CD4-positive, CD25-positive, alpha-beta regulatory T cell (primary cell): Measurements from ENCODE around the gene DDX49. TPM values are rescaled to one million over a fixed set of nuclear protein-coding genes. Genes with fewer than 3 reads are reported as not detected.

ENCODE experiments used
- ATAC-seq, 2 donors: fragments of 150-1000 bp; cut with Tn5 transposase; one replicate each; pipeline ENCODE4 v1.10.0; 2021; ENCODE audit warnings: low read depth in 2 of 2, moderate number of reproducible peaks in 2 of 2, moderate library complexity in 1 of 2
- DNase-seq, 3 donors: peaks; one replicate each; pipeline versions ENCODE4 v3.0.0 to v3.0.0-alpha.2; 2012 to 2022; ENCODE audit warnings: mixed read lengths in 1 of 3
- H3K27ac ChIP-seq: one replicate; pipeline ENCODE4 v1.7.0; 2013; ENCODE audit warnings: mild to moderate bottlenecking, low read length; ENCODE audit not compliant: insufficient read depth, poor library complexity, severe bottlenecking
- H3K27me3 ChIP-seq: one replicate; pipeline ENCODE4 v1.7.0; 2013; ENCODE audit warnings: low read length; ENCODE audit not compliant: control insufficient read depth, insufficient read depth
- H3K36me3 ChIP-seq: one replicate; pipeline ENCODE4 v1.7.0; 2013; ENCODE audit warnings: mild to moderate bottlenecking, low read length, moderate library complexity; ENCODE audit not compliant: control insufficient read depth, insufficient read depth
- H3K4me1 ChIP-seq: 2 replicates; pipeline ENCODE4 v1.7.0; 2013; ENCODE audit warnings: mild to moderate bottlenecking, low read length; ENCODE audit not compliant: insufficient read depth, control insufficient read depth, poor library complexity, severe bottlenecking
- H3K4me3 ChIP-seq: one replicate; pipeline ENCODE4 v1.7.0; 2013; ENCODE audit warnings: low read depth, mild to moderate bottlenecking, low read length, moderate library complexity
- H3K9me3 ChIP-seq, 2 experiments: 1 replicate in 1 of 2; 2 replicates in 1 of 2; pipeline ENCODE4 v1.7.0; 2013; ENCODE audit warnings: low read length in 2 of 2, mild to moderate bottlenecking in 1 of 2, moderate library complexity in 1 of 2; ENCODE audit not compliant: control insufficient read depth in 2 of 2
- H3K27ac Mint-ChIP-seq, 3 donors: one replicate each; pipeline ENCODE4 v1.8.0; 2020 to 2022; ENCODE audit warnings: mild to moderate bottlenecking in 3 of 3, mixed read lengths in 3 of 3, moderate library complexity in 2 of 3
- H3K27me3 Mint-ChIP-seq: one replicate; pipeline ENCODE4 v1.8.0; 2022; ENCODE audit warnings: mild to moderate bottlenecking, mixed read lengths
- H3K36me3 Mint-ChIP-seq: one replicate; pipeline ENCODE4 v1.8.0; 2020; ENCODE audit warnings: mixed read lengths
- H3K4me1 Mint-ChIP-seq, 4 donors: one replicate each; pipeline ENCODE4 v1.8.0; 2020 to 2022; ENCODE audit warnings: mixed read lengths in 4 of 4, mild to moderate bottlenecking in 1 of 4
- H3K4me3 Mint-ChIP-seq, 4 donors: one replicate each; pipeline ENCODE4 v1.8.0; 2020 to 2022; ENCODE audit warnings: mild to moderate bottlenecking in 4 of 4, mixed read lengths in 4 of 4, moderate library complexity in 3 of 4
- H3K9me3 Mint-ChIP-seq, 7 donors: one replicate each; pipeline ENCODE4 v1.8.0; 2020 to 2022; ENCODE audit warnings: mixed read lengths in 7 of 7, mild to moderate bottlenecking in 3 of 7, moderate library complexity in 2 of 7
- polyA plus RNA-seq, 4 donors: library from polyadenylated mRNA; unstranded; fragments of 300-500 nt; fragmentation: Illumina TruSeq; gene quantifications; one replicate each; pipeline ENCODE4 v1.2.3, GENCODE V29; 2021
- total RNA-seq: library from RNA; stranded (reverse); gene quantifications from one replicate; pipeline ENCODE4 v1.2.3, GENCODE V29; 2022

The DDX49 gene
- total and polyA plus RNA-seq, 5 donors from 2014 or later, result 21.6 to 48.0 (median 28.9) TPM

DNA sequence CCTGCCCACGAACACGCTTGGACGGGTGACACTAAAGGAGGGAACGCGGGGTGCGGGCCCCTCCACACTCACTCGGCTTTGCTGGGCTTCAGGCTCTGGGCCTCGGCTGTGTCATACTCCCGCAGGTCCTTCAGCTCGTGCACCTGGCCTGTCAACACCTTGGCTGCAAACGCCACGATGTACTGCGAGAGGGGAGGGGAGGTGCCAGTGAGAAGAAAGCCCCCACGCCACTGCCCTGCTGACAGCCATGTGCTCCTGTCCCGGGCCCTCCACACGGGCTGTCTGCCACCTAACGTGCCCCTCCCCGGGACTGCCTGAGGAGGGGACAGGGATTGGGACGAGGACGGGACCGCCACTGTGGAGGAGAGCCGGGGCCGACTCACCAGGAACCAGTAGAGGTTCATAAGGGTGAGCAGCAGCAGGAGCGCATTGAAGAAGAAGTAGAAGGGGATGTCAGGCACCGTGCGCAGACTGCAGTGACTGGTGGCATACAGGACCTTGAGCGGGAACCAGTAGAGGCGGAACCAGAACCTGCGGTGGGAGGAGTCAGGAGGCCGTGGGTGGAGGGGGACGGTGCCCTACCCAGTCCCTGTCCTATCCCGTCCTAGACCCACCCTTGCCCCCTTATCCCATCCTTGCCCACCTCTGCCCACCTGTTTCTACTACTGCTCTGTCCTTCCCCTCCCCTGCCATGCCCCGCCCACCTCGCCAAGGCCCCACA, 40.5 kb upstream of the DDX49 start:
- Mint-ChIP-seq H3K36me3 (peaks cover 3% of the 10 kb centered on the region), H3K9me3 (no peaks in the 10 kb centered on the region), H3K27ac (peak overlapping the region in 1 of 3 donors; percentile 69), H3K4me1 (no peaks in the 10 kb centered on the region), H3K27me3 (no peaks in the 10 kb centered on the region), H3K4me3 (no peak overlapping the region)
- H3K27ac ChIP-seq, result no peak overlapping the region
- no peaks in the 10 kb centered on the region for H3K4me1 ChIP-seq
- no peak overlapping the region for H3K4me3 ChIP-seq
- H3K9me3 ChIP-seq, result no peaks in the 10 kb centered on the region
- no peak for ATAC-seq
- no peak for DNase-seq
- H3K27me3 ChIP-seq, result no peaks in the 10 kb centered on the region
- no peaks in the 10 kb centered on the region for H3K36me3 ChIP-seq

DNA sequence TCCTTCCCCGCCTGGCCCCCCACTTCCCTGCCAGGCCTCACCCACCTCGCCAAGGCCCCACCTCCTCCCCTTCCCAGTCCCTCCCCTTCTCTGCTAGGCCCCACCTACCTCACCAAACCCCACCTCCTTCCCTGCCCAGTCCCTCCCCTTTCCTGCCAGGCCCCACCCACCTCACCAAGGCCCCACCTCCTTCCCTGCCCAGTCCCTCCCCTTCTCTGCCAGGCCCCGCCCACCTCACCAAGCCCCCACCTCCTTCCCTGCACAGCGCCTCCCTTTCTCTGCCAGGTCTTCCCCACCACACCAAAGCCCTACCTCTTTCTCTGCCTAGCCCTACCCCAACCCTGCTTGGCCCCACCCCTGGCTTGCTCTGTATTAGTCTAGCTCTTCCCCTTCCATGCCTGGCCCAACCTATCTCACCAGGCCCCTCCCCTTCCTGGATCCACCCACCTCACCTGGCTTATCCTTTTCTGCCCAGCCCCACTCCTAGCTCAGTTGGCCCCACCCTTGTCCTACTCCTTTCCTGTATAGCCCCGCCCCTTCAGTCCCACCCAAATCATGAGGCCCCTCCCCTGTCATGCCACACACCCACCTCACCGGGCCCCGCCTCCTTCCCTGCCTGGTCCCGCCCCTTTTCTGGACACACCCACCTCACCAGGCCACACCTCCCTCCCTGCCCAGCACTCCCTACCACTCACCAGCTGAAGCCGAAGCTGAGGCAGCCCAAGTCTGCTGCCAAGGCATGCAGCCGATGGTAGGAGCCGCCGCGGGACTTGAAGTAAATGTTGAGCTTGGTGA, 39.7 kb upstream of the DDX49 start:
- Mint-ChIP-seq H3K4me1 (no peaks in the 10 kb centered on the region), H3K27ac (no peak overlapping the region), H3K4me3 (no peak overlapping the region), H3K36me3 (peaks cover 3% of the 10 kb centered on the region), H3K9me3 (no peaks in the 10 kb centered on the region), H3K27me3 (no peaks in the 10 kb centered on the region)
- Histone ChIP-seq H3K27ac (no peak overlapping the region), H3K27me3 (no peaks in the 10 kb centered on the region), H3K36me3 (no peaks in the 10 kb centered on the region), H3K4me3 (no peak overlapping the region), H3K4me1 (no peaks in the 10 kb centered on the region), H3K9me3 (no peaks in the 10 kb centered on the region)
- ATAC-seq, result peak in 1 of 2 donors; percentile 49
- peak in 2 of 3 donors; percentile 16 to 30 for DNase-seq

DNA sequence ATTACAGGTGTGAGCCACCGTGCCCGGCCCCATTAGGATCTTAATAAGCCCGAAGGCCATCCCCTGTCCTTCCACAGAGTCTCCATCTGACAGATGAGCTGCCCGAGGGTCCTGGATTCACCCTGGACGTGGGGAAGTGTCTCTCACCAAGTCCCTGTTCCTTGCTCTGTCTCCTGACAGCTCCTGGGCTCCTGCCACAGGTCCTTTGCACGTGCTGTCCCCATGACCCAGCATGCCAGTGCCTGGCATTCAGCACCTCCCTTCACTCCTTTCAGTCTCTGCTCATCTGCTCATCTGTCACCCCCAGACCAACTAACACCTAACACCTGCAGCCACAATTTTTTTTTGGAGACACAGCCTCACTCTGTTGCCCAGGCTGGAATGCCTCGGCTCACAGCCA, 38.0 kb upstream of the DDX49 start:
- DNase-seq, result no peak
- H3K27ac Mint-ChIP-seq, result no peak overlapping the region
- H3K36me3 ChIP-seq, result no peaks in the 10 kb centered on the region
- no peak for ATAC-seq
- peaks cover 3% of the 10 kb centered on the region for H3K36me3 Mint-ChIP-seq
- H3K27me3 Mint-ChIP-seq, result no peaks in the 10 kb centered on the region
- no peaks in the 10 kb centered on the region for H3K4me1 Mint-ChIP-seq
- no peaks in the 10 kb centered on the region for H3K9me3 ChIP-seq
- no peaks in the 10 kb centered on the region for H3K27me3 ChIP-seq
- no peak overlapping the region for H3K27ac ChIP-seq
- H3K4me3 ChIP-seq, result no peak overlapping the region
- H3K4me3 Mint-ChIP-seq, result no peak overlapping the region
- no peaks in the 10 kb centered on the region for H3K9me3 Mint-ChIP-seq
- H3K4me1 ChIP-seq, result no peaks in the 10 kb centered on the region

DNA sequence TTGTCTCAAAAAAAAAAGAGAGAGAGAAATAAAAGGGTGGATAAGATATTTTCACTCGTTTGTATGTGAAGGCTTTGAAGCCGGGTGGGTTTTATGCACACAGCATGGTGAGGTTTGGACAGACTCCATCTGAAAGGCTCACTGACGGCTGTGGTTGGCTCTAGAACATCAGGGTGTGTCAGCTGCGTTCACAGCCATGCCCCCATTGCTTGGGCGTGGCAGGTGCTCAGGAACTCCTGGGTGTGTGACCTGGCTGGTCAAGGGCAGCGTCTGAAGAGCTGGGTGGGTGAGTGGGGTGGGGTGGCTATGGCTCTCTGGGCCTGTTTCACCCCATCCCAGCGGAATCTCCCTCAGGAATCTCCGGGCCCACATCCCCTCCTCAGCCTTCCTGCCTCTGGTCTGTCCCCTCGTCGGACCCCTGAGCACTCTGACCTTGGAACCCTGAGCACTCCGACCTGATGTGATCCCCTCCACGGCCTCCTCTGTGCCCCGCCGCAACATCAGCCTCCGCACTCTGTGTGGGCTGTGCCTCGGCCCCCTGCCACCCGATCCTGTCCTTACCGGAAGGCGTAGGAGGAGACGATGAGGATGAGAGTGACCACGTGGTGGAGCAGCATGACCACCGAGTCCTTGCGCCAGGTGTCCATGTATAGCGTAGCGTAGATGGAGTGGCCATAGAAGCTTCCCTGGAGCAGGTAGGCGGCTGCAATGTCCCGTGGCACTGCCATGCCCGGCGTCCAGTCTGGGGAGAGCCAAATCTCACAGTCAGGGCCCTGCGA, 35.8 kb upstream of the DDX49 start:
- Histone ChIP-seq H3K4me3 (no peak overlapping the region), H3K36me3 (no peaks in the 10 kb centered on the region), H3K9me3 (no peaks in the 10 kb centered on the region), H3K27me3 (no peaks in the 10 kb centered on the region), H3K4me1 (no peaks in the 10 kb centered on the region), H3K27ac (no peak overlapping the region)
- Mint-ChIP-seq H3K4me1 (no peaks in the 10 kb centered on the region), H3K27me3 (no peaks in the 10 kb centered on the region), H3K36me3 (no peaks in the 10 kb centered on the region), H3K4me3 (no peak overlapping the region), H3K9me3 (no peaks in the 10 kb centered on the region), H3K27ac (no peak overlapping the region)
- no peak for ATAC-seq
- no peak for DNase-seq

DNA sequence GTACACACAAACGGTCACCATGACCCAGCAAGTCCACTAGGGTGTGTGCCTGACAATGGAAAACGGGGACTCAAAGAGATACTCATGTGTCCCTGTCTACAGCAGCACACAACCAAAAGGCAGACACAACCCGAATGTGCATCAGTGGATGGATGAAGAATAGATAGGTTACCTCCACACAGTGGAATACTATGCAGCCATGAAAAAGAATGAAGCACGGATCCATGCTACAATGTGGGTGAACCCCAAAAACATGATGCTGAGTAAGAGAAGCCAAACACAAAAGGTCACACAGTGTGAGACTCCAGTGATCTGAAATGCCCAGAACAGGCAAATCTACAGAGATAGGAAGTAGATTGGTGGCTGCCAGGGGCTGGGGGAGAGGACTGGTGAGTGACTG, 32.5 kb upstream of the DDX49 start:
- Histone ChIP-seq H3K36me3 (no peaks in the 10 kb centered on the region), H3K27ac (no peak overlapping the region), H3K27me3 (no peaks in the 10 kb centered on the region), H3K9me3 (no peaks in the 10 kb centered on the region), H3K4me1 (no peaks in the 10 kb centered on the region), H3K4me3 (no peak overlapping the region)
- peaks cover 3% of the 10 kb centered on the region for H3K27me3 Mint-ChIP-seq
- ATAC-seq (no peak), DNase-seq (no peak)
- H3K9me3 Mint-ChIP-seq, result no peaks in the 10 kb centered on the region
- H3K4me1 Mint-ChIP-seq, result no peaks in the 10 kb centered on the region
- no peak overlapping the region for H3K4me3 Mint-ChIP-seq
- no peak overlapping the region for H3K27ac Mint-ChIP-seq
- H3K36me3 Mint-ChIP-seq, result no peaks in the 10 kb centered on the region

DNA sequence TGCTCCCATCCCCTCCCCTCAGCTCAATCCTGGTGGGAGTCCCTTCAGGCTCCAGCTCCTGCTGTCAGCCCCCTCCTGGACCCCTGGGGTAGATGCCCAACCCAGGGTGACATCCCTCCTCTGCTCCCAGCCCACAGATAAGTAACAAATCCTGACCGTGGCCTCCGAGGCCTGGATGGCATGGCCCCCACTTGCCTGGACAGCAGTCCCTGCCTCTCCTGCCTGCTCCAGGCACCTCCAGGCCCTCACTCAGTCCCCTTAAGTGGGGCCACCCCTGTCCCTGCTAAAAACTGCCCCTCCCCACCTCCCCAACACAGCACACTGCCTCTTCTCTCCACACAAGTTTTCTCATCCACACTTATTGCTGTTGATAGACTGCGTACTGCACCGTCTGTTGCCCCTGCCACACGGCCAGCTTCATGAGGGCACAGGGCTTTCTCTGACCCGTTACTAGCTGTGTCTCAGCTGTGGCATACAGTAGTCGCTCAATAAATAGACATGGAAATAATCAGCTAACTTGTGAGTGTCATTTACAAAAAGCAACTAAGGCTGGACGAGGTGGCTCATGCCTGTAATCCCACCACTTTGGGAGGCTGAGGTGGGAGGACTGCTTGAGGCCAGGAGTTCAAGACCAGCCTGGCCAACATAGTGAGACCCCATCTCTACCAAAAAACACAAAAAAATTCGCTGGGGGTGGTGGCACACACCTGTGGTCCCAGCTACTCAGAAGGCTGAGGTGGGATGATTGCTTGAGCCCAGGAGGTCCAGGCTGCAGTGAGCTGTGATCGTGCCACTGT, 29.4 kb upstream of the DDX49 start:
- Mint-ChIP-seq H3K9me3 (no peaks in the 10 kb centered on the region), H3K4me1 (no peaks in the 10 kb centered on the region), H3K27ac (no peak overlapping the region), H3K27me3 (peaks cover 18% of the 10 kb centered on the region), H3K4me3 (no peak overlapping the region), H3K36me3 (no peaks in the 10 kb centered on the region)
- Histone ChIP-seq H3K4me1 (no peaks in the 10 kb centered on the region), H3K9me3 (no peaks in the 10 kb centered on the region), H3K27me3 (no peaks in the 10 kb centered on the region), H3K36me3 (no peaks in the 10 kb centered on the region), H3K4me3 (no peak overlapping the region), H3K27ac (no peak overlapping the region)
- no peak for ATAC-seq
- no peak for DNase-seq

DNA sequence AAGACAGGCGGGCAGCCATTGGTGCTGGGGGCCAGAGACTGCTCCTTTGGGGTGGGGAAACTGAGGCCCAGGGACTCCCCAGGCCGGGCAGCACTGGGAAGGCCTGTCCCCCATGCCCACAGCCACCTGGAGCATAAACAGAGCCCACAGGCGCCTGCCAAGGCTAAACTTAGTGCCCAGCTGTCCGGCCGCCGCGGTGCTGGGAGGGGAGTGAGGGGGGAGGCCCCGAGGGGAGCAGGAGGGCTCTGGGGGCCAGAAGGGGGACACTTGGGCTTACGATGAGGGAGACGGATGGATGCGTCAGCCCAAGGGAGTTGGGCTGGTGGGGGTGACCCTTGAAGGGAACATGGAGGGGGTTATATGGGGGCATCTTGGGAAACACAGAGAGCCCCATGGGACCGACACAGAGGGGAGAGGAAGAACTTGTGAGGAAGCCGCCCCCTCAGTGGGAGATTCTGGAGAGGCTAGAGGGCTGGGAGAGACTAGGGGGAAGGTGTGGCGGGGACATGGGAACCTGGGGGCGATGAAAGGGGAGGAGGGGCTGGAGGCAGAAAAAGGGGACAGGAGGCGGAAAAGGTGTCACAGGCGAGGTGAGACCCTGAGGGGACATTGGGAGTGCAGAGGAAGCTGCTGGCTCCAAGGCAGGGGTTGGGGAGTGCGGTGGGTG, 25.8 kb upstream of the DDX49 start:
- Mint-ChIP-seq H3K4me3 (no peak overlapping the region), H3K27ac (no peak overlapping the region), H3K27me3 (peaks cover 39% of the 10 kb centered on the region), H3K4me1 (peaks cover 0 to 14% (median 6%) of the 10 kb centered on the region in 4 donors), H3K36me3 (no peaks in the 10 kb centered on the region), H3K9me3 (no peaks in the 10 kb centered on the region)
- Histone ChIP-seq H3K27ac (no peak overlapping the region), H3K9me3 (no peaks in the 10 kb centered on the region), H3K27me3 (no peaks in the 10 kb centered on the region), H3K4me3 (no peak overlapping the region), H3K4me1 (no peaks in the 10 kb centered on the region), H3K36me3 (no peaks in the 10 kb centered on the region)
- DNase-seq (no peak), ATAC-seq (no peak)
